OCI-LY3 (cell line): ENCODE results near the gene TPO.

Experiments used
- H2AFZ ChIP-seq: fragments of 200-600, 300-600 bp; shearing (Covaris generic); 2 replicates; pipeline ENCODE4 v1.6.0; 2014; ENCODE audit warnings: antibody characterized with exemption, low read depth, low read length
- H3K27ac ChIP-seq: fragments of 200-600, 300-600 bp; sonication (generic); 2 replicates; pipeline ENCODE4 v1.5.1; 2014; ENCODE audit warnings: mild to moderate bottlenecking, low read length, moderate library complexity, mixed read lengths
- H3K27me3 ChIP-seq: fragments of 200-600, 300-600 bp; sonication (generic); 2 replicates; pipeline ENCODE4 v1.6.1; 2014; ENCODE audit warnings: low read depth, low read length, mixed read lengths
- H3K36me3 ChIP-seq: fragments of 200-600, 300-600 bp; sonication (generic); replicated peaks from 2 replicates; pipeline ENCODE3; 2014; ENCODE audit warnings: low read depth, low read length, mixed read lengths
- H3K4me1 ChIP-seq: fragments of 300-600, 200-600 bp; sonication (generic); 2 replicates; pipeline ENCODE4 v1.6.1; 2014; ENCODE audit warnings: low read length, mixed read lengths
- H3K4me2 ChIP-seq: fragments of 200-600, 300-600 bp; sonication (generic); 2 replicates; pipeline ENCODE4 v1.6.1; 2014; ENCODE audit warnings: low read length, mixed read lengths
- H3K4me3 ChIP-seq: fragments of 300-600, 200-600 bp; sonication (generic); 2 replicates; pipeline ENCODE4 v1.5.1; 2014; ENCODE audit warnings: antibody characterized with exemption, mild to moderate bottlenecking, low read length, moderate library complexity
- H3K79me2 ChIP-seq: fragments of 300-600, 200-600 bp; shearing (Covaris generic); 2 replicates; pipeline ENCODE4 v1.6.1; 2014; ENCODE audit warnings: mild to moderate bottlenecking, low read length, mixed read lengths
- H3K9ac ChIP-seq: fragments of 300-600, 200-600 bp; shearing (Covaris generic); 2 replicates; pipeline ENCODE4 v1.6.0; 2014; ENCODE audit warnings: mild to moderate bottlenecking, low read length, moderate library complexity
- H3K9me3 ChIP-seq: fragments of 200-600, 300-600 bp; shearing (Covaris generic); 2 replicates; pipeline ENCODE4 v1.6.1; 2014; ENCODE audit warnings: low read length, mixed read lengths; ENCODE audit not compliant: insufficient read depth
- H4K20me1 ChIP-seq: fragments of 200-600, 300-600 bp; sonication (generic); 2 replicates; pipeline ENCODE4 v1.6.1; 2016; ENCODE audit warnings: low read length, mixed read lengths; ENCODE audit not compliant: insufficient read depth
- EZH2phosphoT487 ChIP-seq: fragments of 200-600 bp; shearing (Covaris generic); IDR thresholded peaks from 2 replicates; pipeline ENCODE4 v1.6.1; 2018; ENCODE audit warnings: antibody characterized with exemption, mixed run types, low read depth
- TF ChIP-seq, protein P1 (sequence below): fragments of 200-600, 300-600 bp; sonication (generic); IDR thresholded peaks from 2 replicates; pipeline ENCODE4 v1.5.1; 2014; ENCODE audit warnings: antibody characterized with exemption, low read length, low read depth

The TPO gene

DNA sequence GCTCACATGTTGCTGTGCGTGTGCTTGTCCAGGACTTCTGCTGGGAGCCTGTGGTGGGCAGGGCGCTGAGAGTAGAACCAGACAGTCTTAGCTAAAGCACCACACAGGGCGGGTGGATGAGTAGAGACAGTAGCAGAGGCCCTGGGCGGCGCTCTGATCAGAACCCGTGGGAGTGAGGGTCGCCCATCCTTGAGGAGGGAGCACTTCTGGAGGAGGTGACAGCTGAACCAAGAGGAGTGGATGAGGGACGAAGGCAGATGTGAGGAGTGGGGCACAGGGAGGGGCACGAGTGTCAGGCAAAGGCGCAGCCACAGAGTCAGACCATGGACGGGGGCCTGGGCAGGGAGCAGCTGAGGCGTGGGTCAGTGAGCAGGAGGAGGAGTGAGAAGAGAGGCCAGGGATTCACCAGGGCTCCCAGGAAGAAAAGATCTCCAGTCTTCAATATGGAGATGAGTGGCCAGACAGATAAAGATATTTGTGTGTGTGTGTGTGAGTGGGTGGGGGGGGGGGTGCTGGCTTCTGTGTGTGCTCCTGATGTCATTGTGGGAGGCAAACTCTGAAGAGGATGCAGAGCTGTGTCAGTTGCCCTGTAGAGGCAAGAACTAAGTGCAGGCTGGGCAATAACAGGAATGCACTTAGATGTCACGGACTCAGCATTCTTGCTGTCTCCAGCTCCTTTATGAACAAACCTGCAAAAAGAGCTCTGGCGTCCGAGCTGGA is 79.6 kb downstream of the TPO start:
- Histone ChIP-seq H3K36me3 (no peaks in the 10 kb centered on the region), H3K27me3 (peaks cover 4% of the 10 kb centered on the region; the same call in 1 of the 2 replicates), H3K27ac (no peak overlapping the region), H3K4me3 (no peak overlapping the region), H3K9me3 (no peaks in the 10 kb centered on the region), H3K79me2 (no peaks in the 10 kb centered on the region), H3K9ac (no peak overlapping the region), H3K4me1 (no peaks in the 10 kb centered on the region), H3K4me2 (no peak overlapping the region), H2AFZ (no peak overlapping the region), H4K20me1 (no peaks in the 10 kb centered on the region)
- TF ChIP-seq, protein P1, sequence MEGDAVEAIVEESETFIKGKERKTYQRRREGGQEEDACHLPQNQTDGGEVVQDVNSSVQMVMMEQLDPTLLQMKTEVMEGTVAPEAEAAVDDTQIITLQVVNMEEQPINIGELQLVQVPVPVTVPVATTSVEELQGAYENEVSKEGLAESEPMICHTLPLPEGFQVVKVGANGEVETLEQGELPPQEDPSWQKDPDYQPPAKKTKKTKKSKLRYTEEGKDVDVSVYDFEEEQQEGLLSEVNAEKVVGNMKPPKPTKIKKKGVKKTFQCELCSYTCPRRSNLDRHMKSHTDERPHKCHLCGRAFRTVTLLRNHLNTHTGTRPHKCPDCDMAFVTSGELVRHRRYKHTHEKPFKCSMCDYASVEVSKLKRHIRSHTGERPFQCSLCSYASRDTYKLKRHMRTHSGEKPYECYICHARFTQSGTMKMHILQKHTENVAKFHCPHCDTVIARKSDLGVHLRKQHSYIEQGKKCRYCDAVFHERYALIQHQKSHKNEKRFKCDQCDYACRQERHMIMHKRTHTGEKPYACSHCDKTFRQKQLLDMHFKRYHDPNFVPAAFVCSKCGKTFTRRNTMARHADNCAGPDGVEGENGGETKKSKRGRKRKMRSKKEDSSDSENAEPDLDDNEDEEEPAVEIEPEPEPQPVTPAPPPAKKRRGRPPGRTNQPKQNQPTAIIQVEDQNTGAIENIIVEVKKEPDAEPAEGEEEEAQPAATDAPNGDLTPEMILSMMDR = no peak
- no peak for TF ChIP-seq EZH2phosphoT487

DNA sequence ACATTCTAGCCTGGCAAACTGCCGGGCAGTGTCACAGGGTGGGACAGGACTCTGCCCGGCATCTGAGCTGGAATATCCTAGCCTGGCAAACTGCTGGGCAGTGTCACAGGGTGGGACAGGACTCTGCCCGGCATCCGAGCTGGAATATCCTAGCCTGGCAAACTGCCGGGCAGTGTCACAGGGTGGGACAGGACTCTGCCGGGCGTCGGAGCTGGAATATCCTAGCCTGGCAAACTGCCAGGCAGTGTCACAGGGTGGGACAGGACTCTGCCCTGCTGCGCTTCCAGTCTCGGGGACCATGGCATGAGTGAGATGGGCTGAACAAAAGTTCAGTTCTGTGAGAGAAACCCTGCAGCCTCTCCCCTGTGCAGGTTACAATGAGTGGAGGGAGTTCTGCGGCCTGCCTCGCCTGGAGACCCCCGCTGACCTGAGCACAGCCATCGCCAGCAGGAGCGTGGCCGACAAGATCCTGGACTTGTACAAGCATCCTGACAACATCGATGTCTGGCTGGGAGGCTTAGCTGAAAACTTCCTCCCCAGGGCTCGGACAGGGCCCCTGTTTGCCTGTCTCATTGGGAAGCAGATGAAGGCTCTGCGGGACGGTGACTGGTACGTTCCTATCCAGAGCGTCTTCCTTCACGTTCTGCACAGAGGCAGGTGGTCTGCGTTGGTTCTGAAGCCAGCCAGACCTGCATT is 80.3 kb downstream of the TPO start:
- Histone ChIP-seq H3K9me3 (no peaks in the 10 kb centered on the region), H3K36me3 (no peaks in the 10 kb centered on the region), H3K79me2 (no peaks in the 10 kb centered on the region), H3K9ac (no peak overlapping the region), H3K4me3 (no peak overlapping the region), H4K20me1 (no peaks in the 10 kb centered on the region), H2AFZ (no peak overlapping the region), H3K4me1 (no peaks in the 10 kb centered on the region), H3K27me3 (peaks cover 4% of the 10 kb centered on the region; the same call in 1 of the 2 replicates), H3K27ac (no peak overlapping the region), H3K4me2 (no peak overlapping the region)
- TF ChIP-seq, protein P1 = no peak
- no peak for TF ChIP-seq EZH2phosphoT487

DNA sequence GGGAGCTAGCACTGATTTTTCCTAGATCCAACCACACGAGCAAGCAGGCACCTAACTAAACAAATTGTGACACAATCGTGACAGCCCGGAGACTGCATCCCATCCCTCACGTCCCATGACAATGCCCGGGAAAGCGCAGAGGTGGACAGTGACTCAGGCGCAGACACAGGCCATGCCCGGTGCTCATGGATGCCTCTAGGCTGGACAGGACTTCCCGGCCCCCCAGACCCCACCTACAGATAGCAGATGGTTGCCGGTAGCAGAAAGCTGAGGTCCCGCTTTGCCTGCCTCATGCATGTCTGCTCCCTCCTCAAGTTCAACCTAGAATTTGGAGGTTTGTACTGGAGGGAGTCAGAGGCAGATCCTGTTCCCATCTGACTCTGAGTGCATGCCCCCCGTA is 81.0 kb downstream of the TPO start:
- H3K9me3 ChIP-seq = no peaks in the 10 kb centered on the region
- no peaks in the 10 kb centered on the region for H3K4me1 ChIP-seq
- no peaks in the 10 kb centered on the region for H3K79me2 ChIP-seq
- H3K4me2 ChIP-seq = no peak overlapping the region
- no peak overlapping the region for H3K27ac ChIP-seq
- no peaks in the 10 kb centered on the region for H4K20me1 ChIP-seq
- TF ChIP-seq, protein P1 = no peak
- no peak for TF ChIP-seq EZH2phosphoT487
- peaks cover 4% of the 10 kb centered on the region; the same call in 1 of the 2 replicates for H3K27me3 ChIP-seq
- no peak overlapping the region for H3K4me3 ChIP-seq
- H2AFZ ChIP-seq = no peak overlapping the region
- no peaks in the 10 kb centered on the region for H3K36me3 ChIP-seq
- H3K9ac ChIP-seq = no peak overlapping the region

- Histone ChIP-seq H2AFZ (no peak overlapping the region), H3K4me3 (no peak overlapping the region), H3K9ac (no peak overlapping the region), H4K20me1 (no peaks in the 10 kb centered on the region), H3K4me2 (no peak overlapping the region), H3K4me1 (no peaks in the 10 kb centered on the region), H3K36me3 (no peaks in the 10 kb centered on the region), H3K9me3 (no peaks in the 10 kb centered on the region), H3K79me2 (no peaks in the 10 kb centered on the region), H3K27ac (no peak overlapping the region), H3K27me3 (peaks cover 4% of the 10 kb centered on the region; the same call in 1 of the 2 replicates)
- TF ChIP-seq EZH2phosphoT487 = no peak
- TF ChIP-seq, protein P1 = no peak
These were observed 81.6 kb downstream of the TPO start for GRCh38 chr2:1494906-1495305.
